Measurements from ENCODE around the gene AATK. TPM values are rescaled to one million over a fixed set of nuclear protein-coding genes. Genes with fewer than 3 reads are reported as not detected.

Gene AATK
- total and polyA plus RNA-seq, 2 experiments from 2014 or later, result 1.1 to 5.0 TPM

DNA sequence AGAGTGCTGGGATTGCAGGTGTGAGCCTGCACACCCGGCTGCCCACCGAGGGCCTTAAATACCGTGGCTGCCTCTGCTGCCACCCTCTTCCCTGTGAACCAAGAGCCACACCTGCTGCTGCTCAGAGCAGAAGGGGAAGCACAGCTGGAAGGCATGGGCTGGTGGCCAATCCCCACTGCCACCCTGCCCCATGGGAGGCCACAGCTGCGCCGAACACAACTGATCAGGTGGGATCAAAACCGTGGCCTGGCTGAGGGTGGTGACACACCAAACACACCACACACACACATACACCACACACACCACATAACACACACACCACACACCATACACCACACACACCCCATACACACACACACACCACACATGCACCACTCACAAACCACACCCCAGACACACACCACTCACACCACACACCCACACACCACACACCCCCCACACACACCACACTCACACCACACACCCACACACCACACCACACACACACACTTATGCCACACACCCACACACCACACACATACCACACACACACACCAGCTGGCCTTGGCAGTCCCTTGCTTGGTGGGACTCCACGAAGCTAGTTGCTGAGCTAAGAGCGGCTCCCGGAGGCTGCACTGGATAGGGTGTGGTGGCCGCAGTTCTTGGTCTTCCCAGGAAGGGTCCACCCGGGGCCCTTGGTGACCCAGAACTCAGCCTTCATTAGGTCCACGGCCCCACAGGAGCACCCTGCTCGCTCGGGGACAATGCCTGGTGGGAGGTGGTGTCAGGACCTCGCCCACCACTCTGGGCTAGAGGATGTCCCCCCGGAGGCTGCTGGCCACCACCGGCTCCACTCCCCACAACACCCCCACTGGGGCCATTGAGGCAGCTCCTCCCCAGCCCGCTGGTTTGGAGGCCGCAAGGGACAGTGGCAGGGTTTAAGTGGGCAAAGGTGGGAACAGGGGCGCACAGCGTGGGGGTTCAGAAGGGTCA lies 41.9 kb upstream of the AATK start (continued):
- TF ChIP-seq, protein P1, sequence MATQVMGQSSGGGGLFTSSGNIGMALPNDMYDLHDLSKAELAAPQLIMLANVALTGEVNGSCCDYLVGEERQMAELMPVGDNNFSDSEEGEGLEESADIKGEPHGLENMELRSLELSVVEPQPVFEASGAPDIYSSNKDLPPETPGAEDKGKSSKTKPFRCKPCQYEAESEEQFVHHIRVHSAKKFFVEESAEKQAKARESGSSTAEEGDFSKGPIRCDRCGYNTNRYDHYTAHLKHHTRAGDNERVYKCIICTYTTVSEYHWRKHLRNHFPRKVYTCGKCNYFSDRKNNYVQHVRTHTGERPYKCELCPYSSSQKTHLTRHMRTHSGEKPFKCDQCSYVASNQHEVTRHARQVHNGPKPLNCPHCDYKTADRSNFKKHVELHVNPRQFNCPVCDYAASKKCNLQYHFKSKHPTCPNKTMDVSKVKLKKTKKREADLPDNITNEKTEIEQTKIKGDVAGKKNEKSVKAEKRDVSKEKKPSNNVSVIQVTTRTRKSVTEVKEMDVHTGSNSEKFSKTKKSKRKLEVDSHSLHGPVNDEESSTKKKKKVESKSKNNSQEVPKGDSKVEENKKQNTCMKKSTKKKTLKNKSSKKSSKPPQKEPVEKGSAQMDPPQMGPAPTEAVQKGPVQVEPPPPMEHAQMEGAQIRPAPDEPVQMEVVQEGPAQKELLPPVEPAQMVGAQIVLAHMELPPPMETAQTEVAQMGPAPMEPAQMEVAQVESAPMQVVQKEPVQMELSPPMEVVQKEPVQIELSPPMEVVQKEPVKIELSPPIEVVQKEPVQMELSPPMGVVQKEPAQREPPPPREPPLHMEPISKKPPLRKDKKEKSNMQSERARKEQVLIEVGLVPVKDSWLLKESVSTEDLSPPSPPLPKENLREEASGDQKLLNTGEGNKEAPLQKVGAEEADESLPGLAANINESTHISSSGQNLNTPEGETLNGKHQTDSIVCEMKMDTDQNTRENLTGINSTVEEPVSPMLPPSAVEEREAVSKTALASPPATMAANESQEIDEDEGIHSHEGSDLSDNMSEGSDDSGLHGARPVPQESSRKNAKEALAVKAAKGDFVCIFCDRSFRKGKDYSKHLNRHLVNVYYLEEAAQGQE (IDR thresholded peaks at IDR 0.05; ENCODE audit: unreplicated experiment), result no peak
- no peak for TF ChIP-seq EZH2phosphoT487 (IDR thresholded peaks at IDR 0.05; ENCODE audit: unreplicated experiment)

GRCh38 chr17:81206657-81207056 lies 40.6 kb upstream of the AATK start:
- Mint-ChIP-seq H3K4me3 (no peak overlapping the region), H3K36me3 (ENCODE audit: low read depth) (peaks cover under 1% of the 10 kb centered on the region), H3K27ac (no peak overlapping the region), H3K9me3 (no peaks in the 10 kb centered on the region; the same call in 2 of the 3 replicates), H3K27me3 (ENCODE audit: insufficient read depth, low read depth, poor library complexity) (peaks cover 5% of the 10 kb centered on the region), H3K4me1 (no peaks in the 10 kb centered on the region)
- H3K4me3 ChIP-seq, result no peak overlapping the region
- no peaks in the 10 kb centered on the region for H3K4me1 ChIP-seq (ENCODE audit: insufficient read depth)
- no peak overlapping the region for H3K4me2 ChIP-seq
- H3K36me3 ChIP-seq (ENCODE audit: insufficient read depth), result no peaks in the 10 kb centered on the region
- DNase-seq (ENCODE audit: low spot score), result no peak
- no peaks in the 10 kb centered on the region for H4K20me1 ChIP-seq (replicated peaks; ENCODE audit: insufficient read depth)
- no peak overlapping the region for H2AFZ ChIP-seq
- ATAC-seq, result no peak
- H3K79me2 ChIP-seq (replicated peaks; ENCODE audit: insufficient read depth), result peaks cover 1% of the 10 kb centered on the region
- no peaks in the 10 kb centered on the region for H3K9me2 ChIP-seq (ENCODE audit: insufficient read depth)
- no peak overlapping the region for H3K27ac ChIP-seq (ENCODE audit: low read depth)
- no peaks in the 10 kb centered on the region; the same call in 1 of the 2 replicates for H3F3A ChIP-seq (replicated peaks; ENCODE audit: low read depth)
- H3K27me3 ChIP-seq (ENCODE audit: insufficient read depth), result no peaks in the 10 kb centered on the region
- no peak for TF ChIP-seq ETS1 (IDR thresholded peaks at IDR 0.05)
- no peak for TF ChIP-seq EZH2phosphoT487 (IDR thresholded peaks at IDR 0.05; ENCODE audit: unreplicated experiment)
- TF ChIP-seq, protein P1 (IDR thresholded peaks at IDR 0.05; ENCODE audit: unreplicated experiment), result no peak
- no peak for TF ChIP-seq ZNF114 (CRISPR knock-in tag; IDR thresholded peaks at IDR 0.05)

All from GM23338 (cell line).